Tibial nerve (tissue), 3 donors: ENCODE results near the gene COL4A2.

Source experiments
- CTCF ChIP-seq, 5 experiments: fragments of 200-600 bp in 3 of 5; fragments of 450-650 bp in 2 of 5; sonication (generic) in 3 of 5; IDR thresholded peaks; one replicate each; pipeline ENCODE4 v1.5.1; 2016 to 2019; ENCODE audit warnings: antibody characterized with exemption in 5 of 5, mild to moderate bottlenecking in 3 of 5, moderate library complexity in 2 of 5
- POLR2A ChIP-seq, 2 donors: fragments of 450-650 bp; IDR thresholded peaks; one replicate each; pipeline ENCODE4 v1.6.1; 2017; ENCODE audit warnings: antibody characterized with exemption in 2 of 2, mild to moderate bottlenecking in 2 of 2, moderate library complexity in 2 of 2

GRCh38 chr13:110336681-110337080 lies 29.6 kb downstream of the COL4A2 start:
- TF ChIP-seq CTCF (IDR thresholded peaks at IDR 0.05) (no peak), POLR2A (IDR thresholded peaks at IDR 0.05) (no peak)
